Stimulated activated CD4-positive, alpha-beta T cell treated with anti-CD3 and anti-CD28 coated beads, Interleukin-1b, Interleukin-23, amount 100 ng/mL, for 1 hour (primary cell): Measurements from ENCODE around the gene KPNA6.
"Not testable (repeated sequence)": the region's sequence is repeated elsewhere in the genome, so short reads cannot be mapped to it uniquely, and the experiment has no call there.

Experiments used
- DNase-seq, 2 donors: peaks; one replicate each; pipeline ENCODE4 v3.0.0-alpha.2; 2020; ENCODE audit warnings: low read depth in 2 of 2

The KPNA6 gene

GRCh38 chr1:32107742-32108661 is at the start of gene KPNA6:
Gene KPNA6, plus strand, starts transcription at chr1:32108056. Its CDS starts 75 bp downstream, at chr1:32108131.
- peak; percentile 68 to 70 for DNase-seq

GRCh38 chr1:32060914-32061313 is 46.9 kb upstream of the KPNA6 start:
- no peak for DNase-seq

GRCh38 chr1:32062867-32063230 is 45.0 kb upstream of the KPNA6 start:
- no peak for DNase-seq

GRCh38 chr1:32063261-32063681 is 44.6 kb upstream of the KPNA6 start:
- no peak for DNase-seq

GRCh38 chr1:32065613-32066488 is 42.0 kb upstream of the KPNA6 start:
- DNase-seq = not testable (repeated sequence)

GRCh38 chr1:32066489-32066873 is 41.4 kb upstream of the KPNA6 start:
- DNase-seq = no peak

- DNase-seq = no peak
These were observed 38.8 kb upstream of the KPNA6 start for GRCh38 chr1:32068957-32069588.

- no peak for DNase-seq
These were observed 35.9 kb upstream of the KPNA6 start for GRCh38 chr1:32071758-32072621.

- DNase-seq = peak; percentile 79 to 81
These were observed 35.1 kb upstream of the KPNA6 start, which contains the start of gene TMEM39B for GRCh38 chr1:32072622-32073298. Gene TMEM39B, plus strand, starts transcription at chr1:32072939. Its CDS starts 109 bp downstream, at chr1:32073048.

- no peak for DNase-seq
These were observed 34.3 kb upstream of the KPNA6 start for GRCh38 chr1:32073299-32074229.

GRCh38 chr1:32074841-32075240 is 33.0 kb upstream of the KPNA6 start:
- no peak for DNase-seq

GRCh38 chr1:32077451-32077850 is 30.4 kb upstream of the KPNA6 start:
- DNase-seq = no peak

- no peak for DNase-seq
These were observed 25.8 kb upstream of the KPNA6 start for GRCh38 chr1:32082022-32082421.

- not testable (repeated sequence) for DNase-seq
These were observed 21.5 kb upstream of the KPNA6 start for GRCh38 chr1:32086381-32086780.

- no peak for DNase-seq
These were observed 16.7 kb upstream of the KPNA6 start for GRCh38 chr1:32091176-32091575.

- DNase-seq = no peak
These were observed 16.3 kb upstream of the KPNA6 start for GRCh38 chr1:32091591-32091990.

GRCh38 chr1:32094746-32095521 is 12.9 kb upstream of the KPNA6 start:
- DNase-seq = no peak

- DNase-seq = no peak
These were observed 8.4 kb upstream of the KPNA6 start for GRCh38 chr1:32099426-32099825.

GRCh38 chr1:32100359-32100758 is 7.5 kb upstream of the KPNA6 start:
- DNase-seq = no peak
